Hepatic stellate cell (primary cell): ENCODE data around the gene PRR18.

Source experiments
- DNase-seq: peaks from one replicate; pipeline ENCODE4 v3.0.0; 2011; ENCODE audit warnings: low spot score

The PRR18 gene

GRCh38 chr6:166333172-166333995 is 25.2 kb upstream of the PRR18 start:
- no peak for DNase-seq

- no peak for DNase-seq
Observed at GRCh38 chr6:166331503-166332415, 23.6 kb upstream of the PRR18 start.

- peak; percentile 69 for DNase-seq
Observed at GRCh38 chr6:166330612-166331011, 22.4 kb upstream of the PRR18 start.

- no peak for DNase-seq
Observed at GRCh38 chr6:166325383-166326042, 17.3 kb upstream of the PRR18 start.

GRCh38 chr6:166323395-166323794 is 15.2 kb upstream of the PRR18 start:
- no peak for DNase-seq

GRCh38 chr6:166318649-166319600 is 10.7 kb upstream of the PRR18 start:
- DNase-seq: no peak

GRCh38 chr6:166318227-166318626 is 10.0 kb upstream of the PRR18 start:
- no peak for DNase-seq

GRCh38 chr6:166317261-166318212 is 9.3 kb upstream of the PRR18 start:
- no peak for DNase-seq

GRCh38 chr6:166315436-166315835 is 7.2 kb upstream of the PRR18 start:
- DNase-seq: no peak

- no peak for DNase-seq
Observed at GRCh38 chr6:166314454-166314853, 6.3 kb upstream of the PRR18 start.

GRCh38 chr6:166313255-166314070 is 5.3 kb upstream of the PRR18 start:
- peak; percentile 38 for DNase-seq

- DNase-seq: no peak
Observed at GRCh38 chr6:166312832-166313231, 4.6 kb upstream of the PRR18 start.

GRCh38 chr6:166310634-166311033 is 2.4 kb upstream of the PRR18 start:
- DNase-seq: no peak

GRCh38 chr6:166309977-166310376 is 1.8 kb upstream of the PRR18 start:
- DNase-seq: no peak

- DNase-seq: no peak
Observed at GRCh38 chr6:166308769-166309589, 787 bp upstream of the PRR18 start.

- no peak for DNase-seq
Observed at GRCh38 chr6:166307082-166308032, 835 bp downstream of the PRR18 start.

GRCh38 chr6:166306378-166307081 is 1.7 kb downstream of the PRR18 start:
- DNase-seq: no peak
